GM18508 (cell line): ENCODE data around the gene TMEM201.

Experiments
- ATAC-seq: cut with Tn5 transposase; IDR thresholded peaks from one replicate; pipeline ENCODE4 v1.9.1; 2021; ENCODE audit warnings: moderate number of reproducible peaks; ENCODE audit not compliant: insufficient read depth, unreplicated experiment

The TMEM201 gene

DNA sequence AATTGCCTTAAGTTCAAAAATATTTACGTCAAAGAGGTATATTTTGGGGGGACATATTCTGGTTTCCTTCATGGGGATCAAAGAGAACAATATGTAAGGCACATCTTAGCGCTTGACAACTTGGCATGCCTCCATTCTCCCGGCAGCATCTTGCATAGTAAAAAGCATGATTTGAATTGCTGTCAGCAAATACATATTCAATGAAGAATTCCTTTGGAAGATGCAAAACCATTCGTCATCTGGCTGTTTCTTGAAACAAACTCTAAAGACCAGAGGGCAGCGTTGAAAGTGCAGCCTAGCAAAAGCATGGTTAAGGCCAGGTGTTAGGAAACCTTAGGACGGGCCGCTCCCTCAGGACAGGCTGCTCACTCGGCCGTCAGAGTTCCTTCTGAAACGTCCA lies 59.5 kb downstream of the TMEM201 start:
- no peak for ATAC-seq

DNA sequence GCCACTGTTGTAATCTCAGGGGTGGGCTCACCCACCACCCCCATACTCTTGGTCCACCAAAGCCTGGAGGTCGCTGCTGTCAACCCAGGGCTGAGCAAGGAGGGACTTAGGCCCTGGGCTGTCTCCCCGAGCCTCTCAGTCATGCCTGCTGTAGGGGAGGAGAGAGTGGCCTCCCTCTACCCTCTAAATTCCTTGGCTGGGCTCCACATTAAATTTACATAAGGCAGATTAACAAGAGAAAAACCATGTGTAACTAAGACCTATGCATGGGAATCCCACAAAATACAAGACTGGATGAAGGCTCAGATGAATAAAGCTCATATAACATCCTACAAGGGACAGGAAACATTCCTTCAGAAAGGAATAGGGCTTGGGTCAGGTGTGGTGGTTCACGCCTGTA lies 61.1 kb downstream of the TMEM201 start:
- ATAC-seq = no peak

GRCh38 chr1:9651220-9651564 lies 62.5 kb downstream of the TMEM201 start:
- ATAC-seq = no peak

GRCh38 chr1:9651565-9652378 lies 63.1 kb downstream of the TMEM201 start, which contains the start of gene PIK3CD:
PIK3CD (plus strand) TSS chr1:9651731; CDS start chr1:9710456, 58,725 bp downstream.
- ATAC-seq = no peak

DNA sequence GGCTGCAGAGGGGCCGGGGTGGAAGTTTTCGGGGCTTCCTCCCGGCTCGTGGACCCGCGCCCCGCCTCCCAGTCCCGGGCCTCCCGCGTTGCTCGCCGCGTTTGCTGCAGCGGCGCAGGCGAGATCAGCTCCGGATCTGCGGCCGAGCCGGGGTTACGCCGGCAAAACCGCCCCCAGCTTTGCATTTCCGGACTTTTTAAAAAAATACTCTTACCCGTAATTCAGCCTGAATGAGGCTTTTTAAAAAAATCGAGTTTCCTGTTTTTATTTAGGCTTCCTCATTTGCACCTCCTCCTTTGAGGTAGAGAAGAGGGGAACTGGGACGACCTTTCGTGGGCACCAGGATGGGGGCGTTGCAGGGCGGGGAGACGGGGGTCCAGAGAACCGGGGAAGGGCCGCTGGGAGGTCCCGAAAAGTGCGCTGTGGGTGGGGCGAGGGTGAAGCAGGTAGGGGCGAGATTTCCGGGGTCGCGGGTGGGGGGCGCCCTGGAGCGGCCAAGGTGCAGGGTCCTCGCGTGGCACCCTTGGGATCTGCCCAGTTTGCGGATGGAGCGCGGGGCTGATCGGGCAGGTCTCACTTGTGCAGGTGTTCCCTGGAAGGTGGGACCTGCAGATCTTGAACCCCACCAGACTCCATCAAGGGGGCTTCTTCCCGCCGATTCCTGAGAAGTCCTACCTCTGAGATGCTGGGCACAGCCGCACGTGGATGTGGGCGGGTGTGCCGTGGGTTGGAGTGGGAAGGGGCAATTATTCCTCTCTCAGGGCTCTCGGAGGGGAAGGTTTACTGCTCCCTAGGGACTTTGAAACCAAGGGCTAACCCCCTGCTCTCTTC lies 63.9 kb downstream of the TMEM201 start:
- ATAC-seq = no peak

GRCh38 chr1:9653210-9653490 lies 64.4 kb downstream of the TMEM201 start:
- ATAC-seq = no peak

GRCh38 chr1:9653491-9654050 lies 64.9 kb downstream of the TMEM201 start:
- no peak for ATAC-seq

GRCh38 chr1:9654051-9654833 lies 65.5 kb downstream of the TMEM201 start:
- no peak for ATAC-seq

GRCh38 chr1:9654834-9655723 lies 66.4 kb downstream of the TMEM201 start:
- no peak for ATAC-seq

- no peak for ATAC-seq
Observed at GRCh38 chr1:9655836-9656235, 67.1 kb downstream of the TMEM201 start.

DNA sequence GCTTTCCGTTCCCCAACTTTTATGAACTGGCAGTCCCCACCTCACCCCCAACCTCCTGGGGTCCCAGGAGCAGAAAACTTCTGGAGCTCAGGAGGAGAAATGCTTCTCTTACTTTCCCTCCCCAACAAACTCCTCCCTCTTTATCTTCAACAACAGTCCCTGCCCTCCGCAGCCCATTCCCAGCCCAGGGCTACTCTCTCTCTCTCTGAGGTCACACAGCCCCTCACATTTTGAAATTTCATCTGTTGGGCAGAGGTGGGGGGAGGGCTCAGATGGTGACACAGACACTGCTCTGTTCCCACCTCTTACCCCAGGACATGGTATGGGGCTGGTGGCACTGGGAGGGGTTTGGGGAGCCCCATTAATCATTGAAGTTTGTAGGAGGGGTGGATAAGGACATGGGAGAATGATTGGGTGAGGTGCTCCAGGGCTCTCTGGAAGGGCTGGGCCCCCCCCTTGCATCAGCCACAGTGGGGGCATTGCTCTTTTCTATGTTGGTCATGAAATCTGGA lies 68.9 kb downstream of the TMEM201 start:
- no peak for ATAC-seq

- ATAC-seq = no peak
Observed at GRCh38 chr1:9658199-9658598, 69.5 kb downstream of the TMEM201 start.

DNA sequence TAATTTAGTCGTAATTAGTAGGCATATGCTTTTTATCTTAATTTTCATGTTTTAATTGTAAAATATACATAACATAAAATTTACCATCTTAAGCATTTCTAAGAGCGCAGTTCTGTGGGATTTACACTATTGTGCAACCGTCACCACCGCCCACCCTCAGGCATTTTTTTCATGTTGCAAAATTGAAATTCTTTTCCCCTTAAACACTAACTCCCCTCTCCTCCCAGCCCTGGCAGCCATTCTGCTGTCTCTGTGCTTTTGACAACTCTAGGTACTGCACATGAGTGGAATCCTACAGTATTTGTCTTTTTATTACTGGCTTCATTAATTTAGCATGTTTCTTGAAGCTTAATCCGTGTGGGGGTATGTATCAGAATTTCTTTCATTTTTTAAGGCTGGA lies 70.6 kb downstream of the TMEM201 start:
- ATAC-seq = no peak

DNA sequence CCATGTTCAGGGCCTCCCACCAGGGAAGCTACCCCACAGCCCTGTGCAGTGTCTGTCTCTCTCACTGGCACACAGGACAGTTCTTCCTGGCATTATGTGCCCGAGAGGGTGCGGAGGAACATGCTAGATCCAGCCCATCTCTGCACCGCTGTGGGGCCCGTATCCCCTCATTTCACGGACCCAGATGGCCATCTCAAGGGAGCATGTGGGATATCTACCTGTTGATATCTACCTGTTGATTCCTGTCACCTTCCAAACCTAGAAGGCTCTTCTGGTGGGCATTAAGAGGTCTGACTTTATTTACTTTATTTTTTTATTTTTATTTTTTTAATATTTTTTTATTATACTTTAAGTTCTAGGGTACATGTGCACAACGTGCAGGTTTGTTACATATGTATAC lies 74.5 kb downstream of the TMEM201 start:
- no peak for ATAC-seq
